Keratinocyte (primary cell): ENCODE measurements around the gene NREP.

ENCODE experiments used
- EZH2 ChIP-seq: IDR thresholded peaks from one replicate; pipeline ENCODE4 v1.6.1; 2012; ENCODE audit warnings: inconsistent platforms, mild to moderate bottlenecking, low read length, moderate library complexity
- TF ChIP-seq, protein P1 (sequence below), 3 experiments: IDR thresholded peaks in 1 of 3; conservative IDR thresholded peaks in 1 of 3; optimal IDR thresholded peaks in 1 of 3; 2 replicates in 2 of 3; 3 replicates in 1 of 3; pipeline versions ENCODE3 to v1.5.1; 2011; ENCODE audit warnings: low read length in 3 of 3, mild to moderate bottlenecking in 3 of 3, moderate library complexity in 2 of 3, control low read depth in 1 of 3, inconsistent platforms in 1 of 3; ENCODE audit not compliant: insufficient read depth in 2 of 3; ENCODE audit errors: extremely low read depth in 1 of 3

DNA sequence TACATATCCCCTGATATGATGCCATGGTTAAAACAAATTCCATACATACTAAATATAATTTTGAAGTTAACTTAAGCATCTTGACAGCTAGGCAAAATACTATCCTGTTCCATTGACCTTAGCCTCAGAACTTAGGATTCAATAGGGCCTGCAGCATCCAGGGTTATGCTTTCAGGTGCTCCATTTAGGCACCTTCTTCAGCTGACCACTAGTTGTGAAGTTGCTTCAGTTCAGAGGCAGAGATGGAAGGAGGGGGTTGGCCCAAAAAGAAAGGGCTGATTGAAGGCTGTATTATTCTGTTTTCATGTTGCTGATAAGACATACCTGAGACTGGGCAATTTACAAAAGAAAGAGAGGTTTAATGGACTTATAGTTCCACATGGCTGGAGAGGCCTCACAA, 7.0 kb upstream of the NREP start:
- TF ChIP-seq, protein P1, sequence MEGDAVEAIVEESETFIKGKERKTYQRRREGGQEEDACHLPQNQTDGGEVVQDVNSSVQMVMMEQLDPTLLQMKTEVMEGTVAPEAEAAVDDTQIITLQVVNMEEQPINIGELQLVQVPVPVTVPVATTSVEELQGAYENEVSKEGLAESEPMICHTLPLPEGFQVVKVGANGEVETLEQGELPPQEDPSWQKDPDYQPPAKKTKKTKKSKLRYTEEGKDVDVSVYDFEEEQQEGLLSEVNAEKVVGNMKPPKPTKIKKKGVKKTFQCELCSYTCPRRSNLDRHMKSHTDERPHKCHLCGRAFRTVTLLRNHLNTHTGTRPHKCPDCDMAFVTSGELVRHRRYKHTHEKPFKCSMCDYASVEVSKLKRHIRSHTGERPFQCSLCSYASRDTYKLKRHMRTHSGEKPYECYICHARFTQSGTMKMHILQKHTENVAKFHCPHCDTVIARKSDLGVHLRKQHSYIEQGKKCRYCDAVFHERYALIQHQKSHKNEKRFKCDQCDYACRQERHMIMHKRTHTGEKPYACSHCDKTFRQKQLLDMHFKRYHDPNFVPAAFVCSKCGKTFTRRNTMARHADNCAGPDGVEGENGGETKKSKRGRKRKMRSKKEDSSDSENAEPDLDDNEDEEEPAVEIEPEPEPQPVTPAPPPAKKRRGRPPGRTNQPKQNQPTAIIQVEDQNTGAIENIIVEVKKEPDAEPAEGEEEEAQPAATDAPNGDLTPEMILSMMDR (optimal IDR thresholded peaks at IDR 0.05 in 1 of 3, IDR thresholded peaks at IDR 0.05 in 1 of 3, conservative IDR thresholded peaks at IDR 0.05 in 1 of 3; ENCODE audit: extremely low read depth in 1 of 3, insufficient read depth in 2 of 3, low read length in 3 of 3), result no peak
- no peak for TF ChIP-seq EZH2
